Prostate gland (tissue), 2 donors: ENCODE results near the gene ACCS.

Source experiments
- POLR2A ChIP-seq: fragments of 450-650 bp; IDR thresholded peaks from one replicate; pipeline ENCODE4 v1.6.1; 2016; ENCODE audit warnings: antibody characterized with exemption, mild to moderate bottlenecking
- POLR2AphosphoS5 ChIP-seq: sonication (generic); formaldehyde crosslinking; IDR thresholded peaks from one replicate; pipeline ENCODE4 v1.6.1; 2017; ENCODE audit warnings: antibody characterized with exemption
- TF ChIP-seq, protein P1 (sequence below), 4 experiments: fragments of 200-600 bp in 2 of 4; fragments of 450-650 bp in 2 of 4; sonication (generic) in 2 of 4; IDR thresholded peaks; 1 replicate in 3 of 4; 2 replicates in 1 of 4; pipeline ENCODE4 v1.5.1; 2016 to 2019; ENCODE audit warnings: antibody characterized with exemption in 4 of 4, mild to moderate bottlenecking in 2 of 4, moderate library complexity in 2 of 4

GRCh38 chr11:44047931-44048431 lies 18.1 kb upstream of the ACCS start, which contains the start of gene ACCSL:
- TF ChIP-seq, protein P1, sequence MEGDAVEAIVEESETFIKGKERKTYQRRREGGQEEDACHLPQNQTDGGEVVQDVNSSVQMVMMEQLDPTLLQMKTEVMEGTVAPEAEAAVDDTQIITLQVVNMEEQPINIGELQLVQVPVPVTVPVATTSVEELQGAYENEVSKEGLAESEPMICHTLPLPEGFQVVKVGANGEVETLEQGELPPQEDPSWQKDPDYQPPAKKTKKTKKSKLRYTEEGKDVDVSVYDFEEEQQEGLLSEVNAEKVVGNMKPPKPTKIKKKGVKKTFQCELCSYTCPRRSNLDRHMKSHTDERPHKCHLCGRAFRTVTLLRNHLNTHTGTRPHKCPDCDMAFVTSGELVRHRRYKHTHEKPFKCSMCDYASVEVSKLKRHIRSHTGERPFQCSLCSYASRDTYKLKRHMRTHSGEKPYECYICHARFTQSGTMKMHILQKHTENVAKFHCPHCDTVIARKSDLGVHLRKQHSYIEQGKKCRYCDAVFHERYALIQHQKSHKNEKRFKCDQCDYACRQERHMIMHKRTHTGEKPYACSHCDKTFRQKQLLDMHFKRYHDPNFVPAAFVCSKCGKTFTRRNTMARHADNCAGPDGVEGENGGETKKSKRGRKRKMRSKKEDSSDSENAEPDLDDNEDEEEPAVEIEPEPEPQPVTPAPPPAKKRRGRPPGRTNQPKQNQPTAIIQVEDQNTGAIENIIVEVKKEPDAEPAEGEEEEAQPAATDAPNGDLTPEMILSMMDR (IDR thresholded peaks at IDR 0.05): no peak
- TF ChIP-seq POLR2AphosphoS5 (no peak), POLR2A (no peak)
